ENCODE results near the gene SRGAP3. TPM values are rescaled to one million over a fixed set of nuclear protein-coding genes. Genes with fewer than 3 reads are reported as not detected.
A peak's percentile ranks its signal among the peaks of the same experiment; 100 is the strongest.

The SRGAP3 gene
- total and polyA plus RNA-seq, 10 of the 15 experiments (the other 5 are each of a cell fraction or from before 2014, with no cell fraction given), result 0.32 to 1.7 (median 0.99) TPM

- TF ChIP-seq NR2F1 (conservative IDR thresholded peaks at IDR 0.05) (no peak), POLR2AphosphoS2 (IDR thresholded peaks at IDR 0.05; ENCODE audit: low read depth, low read length) (no peak), NRF1 (conservative IDR thresholded peaks at IDR 0.05; ENCODE audit: low read depth, low read length) (no peak), SIX5 (IDR thresholded peaks at IDR 0.05; ENCODE audit: low read depth, low read length, severe bottlenecking) (no peak), SPI1 (IDR thresholded peaks at IDR 0.05; ENCODE audit: borderline replicate concordance, insufficient read depth, low read depth, low read length) (peak; percentile 50; the same call in 1 of the 2 replicates), MYB (IDR thresholded peaks at IDR 0.05; ENCODE audit: borderline replicate concordance, low read depth, low read length) (no peak), TBL1XR1 (IDR thresholded peaks at IDR 0.05; ENCODE audit: low read depth, low read length) (0 out of 2 replicates have a peak, but pooled peaks have one; percentile 64), SREBF1 (IDR thresholded peaks at IDR 0.05; ENCODE audit: low read length) (no peak), HDGF (IDR thresholded peaks at IDR 0.05) (0 out of 2 replicates have a peak, but pooled peaks have one; percentile 26), BCL3 (IDR thresholded peaks at IDR 0.05; ENCODE audit: borderline replicate concordance, insufficient read depth, low read depth, low read length, poor library complexity, severe bottlenecking) (no peak), HCFC1 (IDR thresholded peaks at IDR 0.05; ENCODE audit: low read length) (no peak), PAX5 (IDR thresholded peaks at IDR 0.05; ENCODE audit: borderline replicate concordance, low read depth, low read length) (peak; percentile 92)
- TF ChIP-seq, protein P1, sequence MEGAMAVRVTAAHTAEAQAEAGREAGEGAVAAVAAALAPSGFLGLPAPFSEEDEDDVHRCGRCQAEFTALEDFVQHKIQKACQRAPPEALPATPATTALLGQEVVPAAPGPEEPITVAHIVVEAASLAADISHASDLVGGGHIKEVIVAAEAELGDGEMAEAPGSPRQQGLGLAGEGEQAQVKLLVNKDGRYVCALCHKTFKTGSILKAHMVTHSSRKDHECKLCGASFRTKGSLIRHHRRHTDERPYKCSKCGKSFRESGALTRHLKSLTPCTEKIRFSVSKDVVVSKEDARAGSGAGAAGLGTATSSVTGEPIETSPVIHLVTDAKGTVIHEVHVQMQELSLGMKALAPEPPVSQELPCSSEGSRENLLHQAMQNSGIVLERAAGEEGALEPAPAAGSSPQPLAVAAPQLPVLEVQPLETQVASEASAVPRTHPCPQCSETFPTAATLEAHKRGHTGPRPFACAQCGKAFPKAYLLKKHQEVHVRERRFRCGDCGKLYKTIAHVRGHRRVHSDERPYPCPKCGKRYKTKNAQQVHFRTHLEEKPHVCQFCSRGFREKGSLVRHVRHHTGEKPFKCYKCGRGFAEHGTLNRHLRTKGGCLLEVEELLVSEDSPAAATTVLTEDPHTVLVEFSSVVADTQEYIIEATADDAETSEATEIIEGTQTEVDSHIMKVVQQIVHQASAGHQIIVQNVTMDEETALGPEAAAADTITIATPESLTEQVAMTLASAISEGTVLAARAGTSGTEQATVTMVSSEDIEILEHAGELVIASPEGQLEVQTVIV (IDR thresholded peaks at IDR 0.05; ENCODE audit: borderline replicate concordance, partially characterized antibody), result no peak
- TF ChIP-seq, protein P2, sequence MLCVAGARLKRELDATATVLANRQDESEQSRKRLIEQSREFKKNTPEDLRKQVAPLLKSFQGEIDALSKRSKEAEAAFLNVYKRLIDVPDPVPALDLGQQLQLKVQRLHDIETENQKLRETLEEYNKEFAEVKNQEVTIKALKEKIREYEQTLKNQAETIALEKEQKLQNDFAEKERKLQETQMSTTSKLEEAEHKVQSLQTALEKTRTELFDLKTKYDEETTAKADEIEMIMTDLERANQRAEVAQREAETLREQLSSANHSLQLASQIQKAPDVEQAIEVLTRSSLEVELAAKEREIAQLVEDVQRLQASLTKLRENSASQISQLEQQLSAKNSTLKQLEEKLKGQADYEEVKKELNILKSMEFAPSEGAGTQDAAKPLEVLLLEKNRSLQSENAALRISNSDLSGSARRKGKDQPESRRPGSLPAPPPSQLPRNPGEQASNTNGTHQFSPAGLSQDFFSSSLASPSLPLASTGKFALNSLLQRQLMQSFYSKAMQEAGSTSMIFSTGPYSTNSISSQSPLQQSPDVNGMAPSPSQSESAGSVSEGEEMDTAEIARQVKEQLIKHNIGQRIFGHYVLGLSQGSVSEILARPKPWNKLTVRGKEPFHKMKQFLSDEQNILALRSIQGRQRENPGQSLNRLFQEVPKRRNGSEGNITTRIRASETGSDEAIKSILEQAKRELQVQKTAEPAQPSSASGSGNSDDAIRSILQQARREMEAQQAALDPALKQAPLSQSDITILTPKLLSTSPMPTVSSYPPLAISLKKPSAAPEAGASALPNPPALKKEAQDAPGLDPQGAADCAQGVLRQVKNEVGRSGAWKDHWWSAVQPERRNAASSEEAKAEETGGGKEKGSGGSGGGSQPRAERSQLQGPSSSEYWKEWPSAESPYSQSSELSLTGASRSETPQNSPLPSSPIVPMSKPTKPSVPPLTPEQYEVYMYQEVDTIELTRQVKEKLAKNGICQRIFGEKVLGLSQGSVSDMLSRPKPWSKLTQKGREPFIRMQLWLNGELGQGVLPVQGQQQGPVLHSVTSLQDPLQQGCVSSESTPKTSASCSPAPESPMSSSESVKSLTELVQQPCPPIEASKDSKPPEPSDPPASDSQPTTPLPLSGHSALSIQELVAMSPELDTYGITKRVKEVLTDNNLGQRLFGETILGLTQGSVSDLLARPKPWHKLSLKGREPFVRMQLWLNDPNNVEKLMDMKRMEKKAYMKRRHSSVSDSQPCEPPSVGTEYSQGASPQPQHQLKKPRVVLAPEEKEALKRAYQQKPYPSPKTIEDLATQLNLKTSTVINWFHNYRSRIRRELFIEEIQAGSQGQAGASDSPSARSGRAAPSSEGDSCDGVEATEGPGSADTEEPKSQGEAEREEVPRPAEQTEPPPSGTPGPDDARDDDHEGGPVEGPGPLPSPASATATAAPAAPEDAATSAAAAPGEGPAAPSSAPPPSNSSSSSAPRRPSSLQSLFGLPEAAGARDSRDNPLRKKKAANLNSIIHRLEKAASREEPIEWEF (IDR thresholded peaks at IDR 0.05; ENCODE audit: insufficient replicate concordance, low read depth, low read length), result no peak
- TF ChIP-seq, protein P3, sequence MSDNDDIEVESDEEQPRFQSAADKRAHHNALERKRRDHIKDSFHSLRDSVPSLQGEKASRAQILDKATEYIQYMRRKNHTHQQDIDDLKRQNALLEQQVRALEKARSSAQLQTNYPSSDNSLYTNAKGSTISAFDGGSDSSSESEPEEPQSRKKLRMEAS (IDR thresholded peaks at IDR 0.05; ENCODE audit: low read depth, low read length), result peak; percentile 75; the same call in 1 of the 2 replicates
- TF ChIP-seq, protein P4, sequence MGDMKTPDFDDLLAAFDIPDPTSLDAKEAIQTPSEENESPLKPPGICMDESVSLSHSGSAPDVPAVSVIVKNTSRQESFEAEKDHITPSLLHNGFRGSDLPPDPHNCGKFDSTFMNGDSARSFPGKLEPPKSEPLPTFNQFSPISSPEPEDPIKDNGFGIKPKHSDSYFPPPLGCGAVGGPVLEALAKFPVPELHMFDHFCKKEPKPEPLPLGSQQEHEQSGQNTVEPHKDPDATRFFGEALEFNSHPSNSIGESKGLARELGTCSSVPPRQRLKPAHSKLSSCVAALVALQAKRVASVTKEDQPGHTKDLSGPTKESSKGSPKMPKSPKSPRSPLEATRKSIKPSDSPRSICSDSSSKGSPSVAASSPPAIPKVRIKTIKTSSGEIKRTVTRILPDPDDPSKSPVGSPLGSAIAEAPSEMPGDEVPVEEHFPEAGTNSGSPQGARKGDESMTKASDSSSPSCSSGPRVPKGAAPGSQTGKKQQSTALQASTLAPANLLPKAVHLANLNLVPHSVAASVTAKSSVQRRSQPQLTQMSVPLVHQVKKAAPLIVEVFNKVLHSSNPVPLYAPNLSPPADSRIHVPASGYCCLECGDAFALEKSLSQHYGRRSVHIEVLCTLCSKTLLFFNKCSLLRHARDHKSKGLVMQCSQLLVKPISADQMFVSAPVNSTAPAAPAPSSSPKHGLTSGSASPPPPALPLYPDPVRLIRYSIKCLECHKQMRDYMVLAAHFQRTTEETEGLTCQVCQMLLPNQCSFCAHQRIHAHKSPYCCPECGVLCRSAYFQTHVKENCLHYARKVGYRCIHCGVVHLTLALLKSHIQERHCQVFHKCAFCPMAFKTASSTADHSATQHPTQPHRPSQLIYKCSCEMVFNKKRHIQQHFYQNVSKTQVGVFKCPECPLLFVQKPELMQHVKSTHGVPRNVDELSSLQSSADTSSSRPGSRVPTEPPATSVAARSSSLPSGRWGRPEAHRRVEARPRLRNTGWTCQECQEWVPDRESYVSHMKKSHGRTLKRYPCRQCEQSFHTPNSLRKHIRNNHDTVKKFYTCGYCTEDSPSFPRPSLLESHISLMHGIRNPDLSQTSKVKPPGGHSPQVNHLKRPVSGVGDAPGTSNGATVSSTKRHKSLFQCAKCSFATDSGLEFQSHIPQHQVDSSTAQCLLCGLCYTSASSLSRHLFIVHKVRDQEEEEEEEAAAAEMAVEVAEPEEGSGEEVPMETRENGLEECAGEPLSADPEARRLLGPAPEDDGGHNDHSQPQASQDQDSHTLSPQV (IDR thresholded peaks at IDR 0.05), result no peak
Measured at GRCh38 chr3:9168241-9168741, 81.2 kb downstream of the SRGAP3 start (continued).
